ENCODE data around the gene ZNF689. TPM values are rescaled to one million over a fixed set of nuclear protein-coding genes. Genes with fewer than 3 reads are reported as not detected.
"Not testable (repeated sequence)": the region's sequence is repeated elsewhere in the genome, so short reads cannot be mapped to it uniquely, and the experiment has no call there.

ZNF689 gene
- total RNA-seq, 4 donors from 2014 or later, result 9.7 to 14.7 (median 11.8) TPM

DNA sequence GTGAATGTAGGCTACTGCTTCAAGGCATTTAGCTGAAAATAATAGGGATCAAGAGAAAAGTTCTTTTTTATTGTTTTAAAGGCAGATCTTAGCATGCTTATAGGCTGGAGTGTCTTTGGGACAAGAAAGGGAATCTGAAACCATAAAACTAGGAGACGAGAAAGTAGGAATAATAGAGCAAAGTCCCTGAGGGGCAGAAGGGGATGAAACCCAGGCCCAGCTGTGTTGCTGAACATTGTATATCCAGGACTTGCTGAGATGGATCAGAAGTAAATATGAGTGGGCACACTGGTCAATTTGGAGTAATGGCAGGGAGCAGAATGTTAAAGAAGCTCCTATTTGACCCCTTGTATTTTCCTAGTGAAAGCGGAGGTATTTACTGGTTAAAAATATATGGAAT is 9.3 kb downstream of the ZNF689 start:
- intact Hi-C loops (cut with DNase I), result loop anchor here (10.0 kb wide), 1 partner anchor 156 kb away; the partner anchor contains the start of gene SEPHS2
- no peak for DNase-seq
- Histone ChIP-seq H3K27ac (no peak overlapping the region), H3K4me3 (replicated peaks in 1 of 3) (no peak overlapping the region), H3K9me3 (no peaks in the 10 kb centered on the region), H3K4me1 (no peaks in the 10 kb centered on the region), H3K36me3 (peaks cover 26 to 30% of the 10 kb centered on the region in 2 donors), H3K27me3 (no peaks in the 10 kb centered on the region)
- no peak for TF ChIP-seq POLR2A (IDR thresholded peaks at IDR 0.05)
- no peak for TF ChIP-seq CTCF (IDR thresholded peaks at IDR 0.05)
- 91 to 94% methylated on average over 2 of the region's 2 CpGs for WGBS, 2 donors

GRCh38 chr16:30600215-30600614 is 10.0 kb downstream of the ZNF689 start:
- Histone ChIP-seq H3K4me1 (no peaks in the 10 kb centered on the region), H3K9me3 (no peaks in the 10 kb centered on the region), H3K27me3 (no peaks in the 10 kb centered on the region), H3K36me3 (peaks cover 24% of the 10 kb centered on the region in 2 donors), H3K27ac (no peak overlapping the region), H3K4me3 (replicated peaks in 1 of 3) (no peak overlapping the region)
- no peak for DNase-seq
- intact Hi-C loops (cut with DNase I), result loop anchor here (10.0 kb wide), 1 partner anchor 155 kb away; the partner anchor contains the start of gene SEPHS2
- 85 to 94% methylated on average over 3 of the region's 3 CpGs for WGBS, 2 donors
- TF ChIP-seq CTCF (IDR thresholded peaks at IDR 0.05) (no peak), POLR2A (IDR thresholded peaks at IDR 0.05) (no peak)

DNA sequence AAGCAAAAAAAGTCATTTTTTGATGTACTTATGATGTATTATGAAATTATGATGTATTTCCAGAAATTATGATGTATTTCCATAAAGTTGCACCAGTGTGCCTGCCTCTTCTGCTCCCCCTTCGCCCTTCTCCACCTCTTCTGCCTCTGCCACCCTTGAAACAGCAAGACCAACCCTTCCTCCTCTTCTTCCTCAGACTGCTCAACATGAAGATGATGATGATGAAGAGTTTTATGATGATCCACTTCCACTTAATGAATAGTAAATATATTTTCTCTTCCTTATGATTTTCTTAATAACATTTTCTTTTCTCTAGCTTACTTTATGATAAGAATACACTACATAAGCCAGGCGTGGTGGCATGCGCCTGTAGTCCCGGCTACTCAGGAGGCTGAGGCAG is 17.3 kb downstream of the ZNF689 start:
- 93 to 96% methylated on average over 4 of the region's 4 CpGs for WGBS, 2 donors
- no peak for TF ChIP-seq CTCF (IDR thresholded peaks at IDR 0.05)
- no peak for TF ChIP-seq POLR2A (IDR thresholded peaks at IDR 0.05)
- intact Hi-C loops (cut with DNase I), result no loop called here
- Histone ChIP-seq H3K27ac (no peak overlapping the region), H3K27me3 (no peaks in the 10 kb centered on the region), H3K36me3 (no peaks in the 10 kb centered on the region), H3K4me1 (no peaks in the 10 kb centered on the region), H3K9me3 (no peaks in the 10 kb centered on the region), H3K4me3 (replicated peaks in 1 of 3) (no peak overlapping the region)
- no peak for DNase-seq

- intact Hi-C loops (cut with DNase I), result not testable (repeated sequence)
- WGBS, 2 donors, result 96 to 98% methylated on average over 9 of the region's 9 CpGs
Observed at GRCh38 chr16:30590869-30591268, 19.3 kb downstream of the ZNF689 start.

DNA sequence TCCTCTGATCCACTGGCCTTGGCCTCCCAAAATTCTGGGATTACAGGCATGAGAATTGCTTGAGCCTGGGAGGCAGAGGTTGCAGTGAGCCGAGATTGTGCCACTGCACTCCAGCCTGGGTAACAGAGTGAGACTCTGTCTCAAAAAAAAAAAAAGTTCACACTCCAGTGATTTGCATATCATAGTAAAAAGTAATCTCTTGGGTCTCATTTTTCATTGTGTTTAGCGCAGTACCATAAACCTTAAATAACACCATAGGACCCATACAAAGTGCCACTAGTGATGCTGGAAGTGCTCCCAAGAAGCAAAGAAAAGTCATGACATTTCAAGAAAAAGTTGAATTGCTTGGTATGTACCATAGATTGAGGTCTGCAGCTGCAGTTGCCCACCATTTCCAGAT is 20.6 kb downstream of the ZNF689 start:
- H3K27me3 ChIP-seq; H3K27ac ChIP-seq; intact Hi-C loops (cut with DNase I); H3K4me1 ChIP-seq; DNase-seq; H3K9me3 ChIP-seq; H3K36me3 ChIP-seq; H3K4me3 ChIP-seq (replicated peaks in 1 of 3): not testable (repeated sequence)
- WGBS, 2 donors, result 97 to 100% methylated on average over 2 of the region's 2 CpGs

More at GRCh38 chr16:30590869-30591268, 19.3 kb downstream of the ZNF689 start:
- not testable (repeated sequence) for DNase-seq; H3K36me3 ChIP-seq; H3K4me3 ChIP-seq (replicated peaks in 1 of 3); H3K9me3 ChIP-seq; H3K4me1 ChIP-seq; H3K27me3 ChIP-seq; H3K27ac ChIP-seq

DNA sequence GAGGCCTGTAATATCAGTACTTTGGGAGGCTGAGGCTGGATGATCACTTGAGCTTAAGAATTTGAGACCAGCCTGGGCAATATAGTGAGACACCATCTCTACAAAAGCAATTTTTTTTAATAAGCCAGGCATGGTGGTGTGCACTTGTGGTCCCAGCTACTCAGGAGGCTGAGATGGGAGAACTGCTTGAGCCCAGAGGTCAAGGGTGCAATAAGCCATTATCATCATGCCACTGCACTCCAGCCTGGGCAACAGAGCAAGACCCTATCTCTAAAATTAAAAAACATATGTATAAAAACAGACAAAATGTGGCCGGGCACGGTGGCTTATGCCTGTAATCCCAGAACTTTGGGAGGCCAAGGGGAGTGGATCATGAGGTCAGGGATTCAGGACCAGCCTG is 21.5 kb downstream of the ZNF689 start:
- Histone ChIP-seq H3K27ac (no peak overlapping the region), H3K9me3 (no peaks in the 10 kb centered on the region), H3K27me3 (no peaks in the 10 kb centered on the region), H3K4me1 (peaks cover 10 to 12% of the 10 kb centered on the region in 2 donors), H3K4me3 (replicated peaks in 1 of 3) (no peak overlapping the region), H3K36me3 (no peaks in the 10 kb centered on the region)
- intact Hi-C loops (cut with DNase I), result no loop called here
- DNase-seq, result no peak
- 95 to 97% methylated on average over 2 of the region's 2 CpGs for WGBS, 2 donors
- TF ChIP-seq CTCF (IDR thresholded peaks at IDR 0.05), result no peak
- no peak for TF ChIP-seq POLR2A (IDR thresholded peaks at IDR 0.05)

Data from thyroid gland (tissue), 4 donors.